ENCODE results near the gene SZRD1. TPM values are rescaled to one million over a fixed set of nuclear protein-coding genes. Genes with fewer than 3 reads are reported as not detected.

Gene SZRD1
- total and polyA plus RNA-seq, 9 of the 15 experiments (the other 6 are each of a cell fraction or from before 2014, with no cell fraction given) = 3.9 to 149 (median 82.5) TPM

- 87% methylated on average over 13 of the region's 13 CpGs for WGBS (ENCODE audit: insufficient coverage, low coverage, missing lambda C conversion rate)
- in situ Hi-C loops (cut with MboI) = no loop called here
- no peak for TF ChIP-seq ZBTB11 (CRISPR knock-in tag; IDR thresholded peaks at IDR 0.05)
- no peak for TF ChIP-seq CBFA2T2 (conservative IDR thresholded peaks at IDR 0.05)
- TF ChIP-seq NR2C1 (IDR thresholded peaks at IDR 0.05) = no peak
- TF ChIP-seq NR2C1 (tag; IDR thresholded peaks at IDR 0.05) = 0 out of 2 replicates have a peak, but pooled peaks have one; percentile 22
- TF ChIP-seq COPS2 (conservative IDR thresholded peaks at IDR 0.05) = no peak
- no peak for TF ChIP-seq ARID3A (IDR thresholded peaks at IDR 0.05; ENCODE audit: borderline replicate concordance, low read depth, low read length)
- no peak for TF ChIP-seq PHF21A (IDR thresholded peaks at IDR 0.05; ENCODE audit: borderline replicate concordance, low read depth)
- 0 out of 2 replicates have a peak, but pooled peaks have one; percentile 19 for TF ChIP-seq VEZF1 (CRISPR knock-in tag; IDR thresholded peaks at IDR 0.05)
- TF ChIP-seq FIP1L1 (IDR thresholded peaks at IDR 0.05; ENCODE audit: low read depth, low read length, poor library complexity, severe bottlenecking) = no peak
- TF ChIP-seq E2F1 (CRISPR knock-in tag; IDR thresholded peaks at IDR 0.05) = no peak
- TF ChIP-seq BRD4 (IDR thresholded peaks at IDR 0.05) = no peak
- TF ChIP-seq SAFB (IDR thresholded peaks at IDR 0.05; ENCODE audit: borderline replicate concordance, low read depth, low read length) = no peak
These were observed 27.9 kb downstream of the SZRD1 start for GRCh38 chr1:16394977-16395376.

More at GRCh38 chr1:16394977-16395376, 27.9 kb downstream of the SZRD1 start:
- Histone ChIP-seq H4K20me1 (replicated peaks; ENCODE audit: control insufficient read depth, insufficient read depth, low read length) (peaks cover 22% of the 10 kb centered on the region; the same call in 1 of the 2 replicates), H3K79me2 (ENCODE audit: control insufficient read depth, insufficient read depth, low read length) (peaks cover 38% of the 10 kb centered on the region), H3K9me1 (ENCODE audit: control insufficient read depth, insufficient read depth, low read length) (peaks cover 13% of the 10 kb centered on the region), H3K36me3 (ENCODE audit: control insufficient read depth, insufficient read depth, low read length) (peaks cover 73% of the 10 kb centered on the region), H2AFZ (ENCODE audit: low read depth, low read length) (no peak overlapping the region), H3K4me2 (ENCODE audit: insufficient read depth, low read length) (no peak overlapping the region), H3K9me3 (replicated peaks; ENCODE audit: control insufficient read depth, insufficient read depth, low read depth, low read length) (no peaks in the 10 kb centered on the region), H3K27me3 (ENCODE audit: control insufficient read depth in 2 of 2, insufficient read depth in 2 of 2, low read length in 2 of 2) (no peaks in the 10 kb centered on the region), H3K4me1 (replicated peaks in 1 of 2; ENCODE audit: control insufficient read depth in 2 of 2, insufficient read depth in 2 of 2, low read length in 2 of 2) (peaks cover 10 to 17% of the 10 kb centered on the region in 2 experiments; a peak in 4 of 5 replicates), H3K4me3 (no peak overlapping the region), H3K9ac (ENCODE audit: insufficient read depth in 1 of 2, low read depth in 2 of 2, low read length in 2 of 2) (no peak overlapping the region), H3K27ac (ENCODE audit: extremely low read depth, low read depth, low read length) (no peak overlapping the region)
- FAIRE-seq = no peak
- intact Hi-C loops (cut with micrococcal nuclease) = no loop called here
- POLR2A ChIA-PET = no interaction called here
- CTCF ChIA-PET (ENCODE audit: low intra/inter-chr PET ratio) = no interaction called here
- DNase-seq (ENCODE audit: extremely low read depth in 1 of 4, low spot score in 3 of 4) = peak in 1 of 4 experiments; percentile 30
- no peak for ATAC-seq
- BruUV-seq (replicated peaks) = no TSS peak
